Ishikawa (cell line): ENCODE results near the gene BHLHA15.
A peak's percentile ranks its signal among the peaks of the same experiment; 100 is the strongest.

ENCODE experiments used
- CEBPB ChIP-seq: IDR thresholded peaks from 2 replicates; pipeline ENCODE4 v1.6.1; 2012
- CREB1 ChIP-seq: IDR thresholded peaks from 2 replicates; pipeline ENCODE4 v1.6.1; 2012; ENCODE audit warnings: low read depth
- EGR1 ChIP-seq: IDR thresholded peaks from 2 replicates; pipeline ENCODE4 v1.6.1; 2012
- EP300 ChIP-seq: IDR thresholded peaks from 2 replicates; pipeline ENCODE4 v1.6.1; 2012; ENCODE audit warnings: borderline replicate concordance
- FOXM1 ChIP-seq: IDR thresholded peaks from 2 replicates; pipeline ENCODE4 v1.6.1; 2012; ENCODE audit warnings: low read depth, borderline replicate concordance
- MAX ChIP-seq: IDR thresholded peaks from 2 replicates; pipeline ENCODE4 v1.6.1; 2012
- NFIC ChIP-seq: IDR thresholded peaks from 2 replicates; pipeline ENCODE4 v1.6.1; 2012
- REST ChIP-seq: IDR thresholded peaks from 2 replicates; pipeline ENCODE4 v1.6.1; 2012; ENCODE audit warnings: low read depth, mild to moderate bottlenecking
- TAF1 ChIP-seq: IDR thresholded peaks from 2 replicates; pipeline ENCODE4 v1.6.1; 2012; ENCODE audit warnings: low read depth, mild to moderate bottlenecking
- TCF12 ChIP-seq: IDR thresholded peaks from 2 replicates; pipeline ENCODE4 v1.6.1; 2012; ENCODE audit warnings: low read depth
- YY1 ChIP-seq: IDR thresholded peaks from 2 replicates; pipeline ENCODE4 v1.6.1; 2012; ENCODE audit warnings: low read depth
- ZBTB7A ChIP-seq: IDR thresholded peaks from 2 replicates; pipeline ENCODE4 v1.6.1; 2012; ENCODE audit warnings: low read depth
- TF ChIP-seq, protein P1 (sequence below): IDR thresholded peaks from 2 replicates; pipeline ENCODE4 v1.6.1; 2012

The BHLHA15 gene

GRCh38 chr7:98215561-98216495 lies 4.6 kb downstream of the BHLHA15 start:
- TF ChIP-seq CREB1: no peak
- no peak for TF ChIP-seq YY1
- TF ChIP-seq EP300: no peak
- no peak for TF ChIP-seq ZBTB7A
- TF ChIP-seq NFIC: no peak
- TF ChIP-seq TCF12: no peak
- no peak for TF ChIP-seq REST

- TF ChIP-seq EP300: no peak
- no peak for TF ChIP-seq REST
- TF ChIP-seq CEBPB: no peak
- no peak for TF ChIP-seq YY1
- TF ChIP-seq MAX: no peak
- no peak for TF ChIP-seq FOXM1
- no peak for TF ChIP-seq ZBTB7A
- no peak for TF ChIP-seq TCF12
Observed at GRCh38 chr7:98216941-98217622, 5.8 kb downstream of the BHLHA15 start.

DNA sequence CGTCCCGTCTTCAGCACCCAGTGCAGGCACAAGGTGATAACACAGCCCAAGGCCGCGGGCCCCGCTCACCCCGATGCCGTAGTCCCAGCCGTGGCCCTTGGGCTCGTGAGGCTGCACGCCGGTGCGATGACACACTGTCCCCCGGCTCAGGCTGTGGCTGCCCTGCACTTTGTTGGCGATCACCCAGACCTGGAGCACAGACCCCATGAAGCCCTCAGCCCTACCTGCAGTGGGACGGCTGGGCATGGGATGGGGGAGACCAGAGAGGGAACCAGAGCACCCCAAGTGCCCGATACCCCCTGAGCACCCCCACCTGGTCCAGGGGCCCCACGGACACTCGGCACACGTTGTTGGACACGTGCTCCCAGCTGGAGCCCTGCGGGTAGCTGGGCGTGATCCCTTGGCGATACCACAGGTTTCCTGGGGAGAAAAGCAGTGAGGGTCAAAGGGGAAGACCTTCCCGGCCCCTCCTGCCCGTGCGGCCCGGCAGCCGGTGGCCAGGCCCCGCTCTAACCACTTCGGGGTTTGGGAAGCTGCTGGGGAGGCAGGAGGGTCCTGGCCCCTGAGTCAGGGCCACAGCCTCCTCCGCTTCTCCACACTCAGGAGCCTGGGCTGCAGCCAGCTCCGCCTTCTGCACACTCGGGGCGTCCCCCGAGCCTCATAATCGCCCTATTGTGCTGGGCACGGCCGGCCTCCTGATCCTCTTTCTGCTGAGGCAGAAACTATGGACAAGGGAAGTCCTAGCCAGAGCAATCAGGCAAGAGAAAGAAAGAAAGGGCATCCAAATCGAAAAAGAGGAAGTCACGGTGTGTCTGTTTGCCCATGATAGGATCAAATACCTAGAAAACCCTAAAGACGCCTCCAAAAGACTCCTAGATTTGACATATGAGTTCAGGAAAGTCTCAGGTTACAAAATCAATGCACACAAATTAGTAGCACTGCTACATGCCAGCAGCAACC lies 6.7 kb downstream of the BHLHA15 start:
- peak; percentile 71; the same call in 1 of the 2 replicates for TF ChIP-seq ZBTB7A
- 0 out of 2 replicates have a peak, but pooled peaks have one; percentile 6 for TF ChIP-seq NFIC
- TF ChIP-seq, protein P1, sequence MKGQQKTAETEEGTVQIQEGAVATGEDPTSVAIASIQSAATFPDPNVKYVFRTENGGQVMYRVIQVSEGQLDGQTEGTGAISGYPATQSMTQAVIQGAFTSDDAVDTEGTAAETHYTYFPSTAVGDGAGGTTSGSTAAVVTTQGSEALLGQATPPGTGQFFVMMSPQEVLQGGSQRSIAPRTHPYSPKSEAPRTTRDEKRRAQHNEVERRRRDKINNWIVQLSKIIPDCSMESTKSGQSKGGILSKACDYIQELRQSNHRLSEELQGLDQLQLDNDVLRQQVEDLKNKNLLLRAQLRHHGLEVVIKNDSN: 0 out of 2 replicates have a peak, but pooled peaks have one; percentile 11
- TF ChIP-seq CEBPB: no peak
- 0 out of 2 replicates have a peak, but pooled peaks have one; percentile 43 for TF ChIP-seq MAX

DNA sequence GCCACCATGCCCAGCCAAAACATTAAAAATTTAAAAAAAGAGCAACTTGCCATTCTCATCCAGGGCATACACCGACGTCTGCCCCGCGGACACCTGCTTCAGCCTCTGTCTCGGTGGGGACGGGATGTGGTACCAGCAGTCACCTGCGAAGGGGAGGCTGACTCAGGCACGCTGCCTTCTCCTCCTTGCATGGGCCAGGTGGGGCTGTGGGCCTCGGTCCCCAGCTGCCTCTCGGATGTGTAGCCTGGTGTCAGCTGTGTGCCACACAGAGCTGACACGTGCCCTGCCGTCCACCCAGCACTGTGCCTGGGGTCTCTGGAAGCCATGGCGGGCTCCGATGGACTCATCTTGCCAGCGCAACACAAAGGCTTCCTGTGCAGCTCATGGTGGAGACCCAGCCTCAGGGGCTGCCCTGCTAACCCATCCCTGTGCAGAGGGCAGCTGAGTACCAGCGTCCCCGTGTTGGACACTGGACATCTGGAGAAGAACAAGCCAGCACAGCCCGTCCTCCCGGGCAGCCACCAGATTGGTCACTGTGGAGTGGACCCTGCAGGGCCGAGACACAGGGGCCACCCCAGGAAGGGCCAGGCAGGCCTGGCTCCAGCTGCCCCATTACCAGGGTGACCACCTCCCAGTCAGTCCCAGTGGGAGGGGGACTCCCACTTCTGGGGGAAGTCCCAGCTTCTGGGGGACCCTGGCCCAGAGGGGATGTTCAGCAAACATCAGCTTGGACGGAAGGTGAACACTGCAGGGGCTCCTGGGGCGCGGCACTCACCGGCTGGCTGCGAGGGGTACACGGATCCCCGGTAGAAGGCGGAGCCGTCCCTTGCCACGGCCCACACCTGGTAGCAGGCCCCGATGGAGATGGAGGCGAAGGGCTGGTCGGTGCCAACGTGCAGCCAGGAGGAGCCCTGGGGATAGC lies 10.6 kb downstream of the BHLHA15 start:
- TF ChIP-seq TAF1 (no peak), FOXM1 (no peak)

GRCh38 chr7:98222533-98223195 lies 11.4 kb downstream of the BHLHA15 start:
- TF ChIP-seq EGR1 (no peak), CREB1 (no peak), FOXM1 (no peak), TCF12 (no peak), NFIC (no peak), TAF1 (no peak)
- TF ChIP-seq, protein P1: no peak
